GM18870 (cell line): Measurements from ENCODE around the gene TECTB.

ENCODE experiments used
- ATAC-seq: cut with Tn5 transposase; IDR thresholded peaks from one replicate; pipeline ENCODE4 v1.9.1; 2021; ENCODE audit warnings: moderate library complexity; ENCODE audit not compliant: unreplicated experiment

TECTB gene

DNA sequence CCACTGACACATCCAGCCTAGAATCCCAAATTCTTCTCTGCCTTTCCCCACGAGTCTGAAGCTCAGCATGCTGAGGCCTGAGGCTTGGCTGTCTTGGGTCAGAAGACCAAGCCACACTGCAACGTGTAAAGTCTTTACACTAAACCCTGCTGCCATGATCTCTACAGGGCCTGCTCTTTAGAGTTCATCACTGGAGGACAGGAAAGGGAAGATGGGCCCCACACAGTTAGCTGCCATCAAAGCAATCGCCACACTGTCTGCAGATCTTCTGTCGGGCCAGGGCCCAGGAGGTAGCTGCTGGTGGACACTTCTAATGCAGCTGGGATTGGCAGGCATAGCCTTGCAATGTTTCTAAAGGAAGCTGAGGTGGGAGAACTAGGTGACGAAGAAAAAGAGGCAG is 8.4 kb upstream of the TECTB start:
- no peak for ATAC-seq

DNA sequence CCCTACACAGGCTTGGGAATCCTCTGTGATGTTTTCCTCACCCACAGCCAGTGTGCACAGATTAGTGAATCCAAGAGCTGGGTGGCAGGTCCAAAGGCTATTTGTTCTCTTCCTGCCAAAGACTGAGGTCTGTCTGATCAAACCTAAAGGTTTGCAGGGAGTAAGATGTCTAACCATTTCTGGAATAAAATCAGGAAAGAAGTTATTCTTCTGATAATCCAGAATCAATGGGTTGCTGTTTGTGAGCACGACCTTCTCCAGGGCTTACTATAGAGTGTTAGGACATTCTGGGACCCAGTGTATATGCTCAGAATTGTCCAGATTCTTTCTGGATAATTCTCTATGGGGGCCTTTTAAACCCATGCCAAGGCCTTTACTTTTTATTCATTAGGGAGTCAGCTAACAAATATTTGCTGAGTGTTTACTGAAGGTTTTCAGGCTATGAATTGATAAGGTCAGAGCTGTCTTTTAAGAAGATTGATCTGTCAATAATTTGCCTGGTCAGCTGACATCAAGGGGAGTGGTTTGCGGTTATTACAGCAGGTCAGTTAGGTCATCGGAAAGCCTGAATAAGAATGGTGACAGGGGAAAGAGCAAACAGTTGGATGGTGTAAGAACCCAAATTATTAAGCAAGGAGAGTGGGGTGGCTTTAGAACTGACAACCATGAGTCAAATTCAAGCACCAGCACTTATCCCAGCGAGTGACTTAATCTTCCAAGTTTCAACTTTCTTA is 7.5 kb upstream of the TECTB start:
- ATAC-seq, result no peak

DNA sequence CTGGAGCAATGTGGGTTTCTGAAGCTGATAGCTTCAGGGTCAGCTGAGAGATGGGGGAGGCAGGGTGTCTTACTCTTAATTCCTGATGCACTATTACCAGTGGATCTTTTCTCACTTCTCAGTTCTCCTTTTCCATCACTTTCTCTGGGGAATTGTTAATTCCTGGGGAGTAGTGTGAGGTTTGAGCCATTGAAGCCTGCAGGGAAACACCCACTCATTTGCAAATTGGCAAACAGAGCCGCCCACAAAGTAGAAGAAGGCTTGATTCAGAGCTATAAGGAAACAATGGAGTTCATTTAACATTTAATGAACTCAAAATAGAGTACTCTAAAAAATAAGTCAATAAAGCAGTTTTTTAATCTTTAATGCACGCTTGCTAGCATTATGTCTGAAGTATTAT is 4.3 kb upstream of the TECTB start:
- no peak for ATAC-seq

DNA sequence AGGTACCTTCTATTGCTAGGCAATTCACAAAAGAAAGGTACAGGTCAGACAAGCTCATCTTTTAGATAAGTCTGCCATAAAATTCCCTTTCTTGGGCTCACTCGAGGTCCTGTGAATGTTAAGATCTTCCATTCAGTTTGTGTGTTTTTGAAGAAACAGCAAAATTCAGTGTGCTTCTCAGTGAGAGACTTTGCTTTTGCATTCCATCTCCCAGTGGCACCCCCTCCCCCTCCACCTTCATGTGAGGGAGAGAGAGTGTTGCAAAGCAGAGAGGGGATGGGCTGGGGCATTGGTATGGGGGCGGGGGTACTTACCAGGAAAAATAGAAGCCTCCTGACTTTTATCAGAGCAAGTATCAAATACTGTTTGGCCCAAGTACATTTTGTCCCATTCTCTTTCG is 3.8 kb upstream of the TECTB start:
- ATAC-seq, result no peak

DNA sequence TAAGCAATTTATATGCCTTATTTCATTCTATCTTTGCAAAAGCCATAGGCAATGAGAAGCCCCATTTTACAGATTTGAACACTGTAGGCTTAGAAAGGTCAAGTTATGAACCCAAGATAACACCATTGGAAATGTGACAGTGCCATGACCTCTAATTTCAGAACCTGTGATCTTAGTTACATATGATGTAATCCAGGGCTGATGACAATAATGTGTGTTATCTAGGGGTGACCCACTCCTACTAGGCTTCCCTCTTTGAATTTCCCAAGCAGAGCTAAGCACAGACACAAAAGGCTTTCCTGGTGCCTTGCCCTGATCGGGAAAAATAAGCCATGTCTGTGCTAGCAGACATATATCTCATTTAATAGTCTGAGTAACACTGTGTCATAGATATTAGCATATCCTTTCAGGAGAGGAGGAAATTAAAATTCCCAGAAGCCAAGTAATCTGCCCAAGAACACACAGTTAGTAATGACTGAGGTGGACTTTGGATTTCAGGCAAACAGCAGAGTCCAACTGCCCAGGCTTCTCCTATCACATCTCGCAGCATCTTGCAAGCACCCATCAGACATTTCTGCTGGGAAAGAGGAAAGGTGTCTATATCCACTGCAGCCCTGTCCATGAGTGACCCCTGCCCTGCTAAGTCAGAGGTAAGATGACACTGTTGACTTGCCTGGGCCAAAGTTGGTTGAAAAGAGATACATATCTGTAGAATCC is 2.8 kb upstream of the TECTB start:
- no peak for ATAC-seq

DNA sequence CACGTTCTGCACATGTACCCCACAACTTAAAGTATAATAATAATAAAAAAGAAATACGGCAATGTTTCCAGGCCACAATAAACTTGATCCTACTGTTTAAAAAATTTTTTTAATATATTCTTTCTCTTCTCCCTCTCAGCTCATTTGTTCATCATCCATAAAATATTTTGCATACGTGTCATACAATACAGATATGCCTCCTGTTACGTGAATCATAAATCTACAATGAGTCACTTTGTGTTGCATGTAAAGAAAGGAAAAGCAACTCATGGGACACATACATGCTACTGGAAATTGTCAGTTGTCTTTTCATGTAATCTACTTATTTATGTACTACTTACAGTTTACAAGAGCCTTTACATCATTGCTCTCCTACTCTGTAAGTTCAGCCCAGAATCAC is 1.1 kb upstream of the TECTB start:
- ATAC-seq, result no peak

DNA sequence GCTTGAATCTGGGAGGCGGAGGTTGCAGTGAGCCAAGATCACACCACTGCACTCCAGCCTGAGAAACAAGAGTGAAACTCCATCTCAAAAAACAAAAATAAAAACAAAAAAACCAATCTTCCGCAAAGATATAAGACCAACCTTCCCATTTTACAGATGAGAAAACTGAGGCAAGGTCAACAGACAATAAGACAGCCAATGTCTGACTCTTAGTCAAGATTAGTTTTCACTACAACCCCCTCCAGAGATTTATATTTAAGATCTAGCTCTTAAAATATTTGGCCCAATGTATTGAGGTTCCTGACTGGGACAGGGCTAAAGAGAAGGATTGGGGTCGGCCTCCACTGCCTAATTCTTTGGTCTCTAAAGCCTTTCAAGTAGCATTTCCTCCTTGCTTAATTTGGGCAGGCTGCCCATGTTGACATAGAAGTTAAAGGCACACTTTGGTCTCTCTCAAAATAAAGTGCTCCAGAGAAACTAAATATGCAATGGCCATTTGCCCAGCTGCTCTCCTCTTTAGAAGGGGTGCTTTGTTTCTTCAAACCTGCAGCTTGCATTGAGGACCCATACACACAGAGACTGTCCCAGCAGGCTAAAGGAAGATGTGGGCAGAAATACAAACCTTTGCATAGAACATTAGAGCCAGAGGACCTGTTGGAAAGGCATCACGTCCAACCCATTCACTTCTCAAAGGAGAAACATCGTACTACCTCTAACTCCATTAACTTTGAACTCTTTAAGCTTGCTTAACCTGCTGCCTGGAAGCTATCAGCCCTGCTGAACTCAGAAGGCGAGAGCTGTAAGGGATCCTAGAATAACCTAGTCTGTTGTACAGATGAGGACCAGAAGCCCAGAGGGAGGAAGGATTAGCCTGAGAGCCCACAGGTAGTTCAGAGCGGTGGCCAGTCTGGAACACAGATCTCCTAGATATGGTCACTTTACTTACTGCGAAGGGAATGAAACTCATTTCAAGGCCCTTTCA is 3.9 kb downstream of the TECTB start:
- ATAC-seq, result no peak

DNA sequence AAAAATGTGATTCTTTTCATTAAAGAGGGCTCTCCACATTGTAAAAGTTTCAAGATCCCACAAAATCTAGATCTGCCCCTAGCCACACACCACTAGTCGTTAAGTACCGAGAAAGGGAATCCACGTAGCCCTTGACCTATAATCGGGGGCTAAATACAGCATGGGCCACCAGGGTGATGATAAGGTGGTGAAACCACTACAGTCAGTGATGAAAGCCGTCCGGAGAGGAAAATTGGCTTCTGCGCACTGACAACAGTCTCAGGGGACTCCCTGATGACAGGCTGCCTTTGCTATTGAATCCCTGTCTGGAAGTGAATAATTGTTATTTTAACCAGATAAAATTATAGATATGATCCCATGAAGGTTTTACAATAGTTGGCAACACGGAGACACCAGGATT is 4.6 kb downstream of the TECTB start:
- no peak for ATAC-seq

DNA sequence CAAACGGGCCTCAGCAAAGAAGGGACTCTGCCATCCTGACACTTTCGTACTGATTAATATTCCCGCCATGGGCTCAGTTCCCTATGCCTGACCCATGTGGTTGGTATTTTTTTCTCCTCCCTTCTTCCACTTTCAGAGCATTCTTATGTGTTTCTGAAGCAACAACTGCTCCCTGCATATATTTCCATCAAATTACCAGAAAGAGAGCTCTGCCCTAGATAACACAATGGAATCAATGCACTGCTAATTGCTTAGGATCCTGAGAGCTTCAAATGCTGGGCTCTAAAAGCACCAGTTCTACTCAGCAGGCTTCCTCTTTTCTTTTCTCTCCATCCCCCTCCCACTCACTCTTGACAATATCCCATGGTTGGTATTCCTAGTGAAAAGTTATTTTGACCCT is 5.3 kb downstream of the TECTB start:
- no peak for ATAC-seq

DNA sequence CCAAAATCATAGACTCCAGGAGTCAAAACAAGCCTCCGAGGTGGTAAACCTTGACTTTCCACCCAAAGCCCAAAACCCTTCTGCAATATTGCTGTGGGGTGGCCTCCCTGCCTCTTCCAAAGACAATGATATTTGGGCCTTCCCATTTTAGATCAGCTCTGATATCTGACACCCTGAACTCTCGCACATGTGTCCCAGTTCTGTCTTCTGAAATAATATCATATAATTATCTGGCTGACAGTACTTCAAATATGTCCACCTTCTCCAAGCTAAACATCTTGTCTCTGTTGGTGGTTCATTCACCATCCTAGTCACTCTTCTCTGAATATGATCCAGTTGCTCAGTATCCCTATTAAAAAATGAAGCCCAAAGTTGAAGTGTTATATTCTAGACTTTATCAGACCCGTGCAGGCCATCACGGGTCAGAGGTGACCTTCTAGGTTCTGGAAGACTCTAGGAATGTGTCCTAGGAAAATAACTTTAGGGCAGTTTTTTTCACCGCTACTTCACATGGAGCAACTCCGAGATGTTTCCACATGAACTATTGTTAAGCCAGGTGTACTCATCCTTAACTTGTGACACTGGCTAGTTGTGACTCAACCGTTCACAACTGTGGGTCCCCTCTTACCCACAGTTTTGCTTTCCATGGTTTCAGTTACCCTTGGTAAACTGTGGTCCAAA is 6.3 kb downstream of the TECTB start:
- ATAC-seq, result no peak

DNA sequence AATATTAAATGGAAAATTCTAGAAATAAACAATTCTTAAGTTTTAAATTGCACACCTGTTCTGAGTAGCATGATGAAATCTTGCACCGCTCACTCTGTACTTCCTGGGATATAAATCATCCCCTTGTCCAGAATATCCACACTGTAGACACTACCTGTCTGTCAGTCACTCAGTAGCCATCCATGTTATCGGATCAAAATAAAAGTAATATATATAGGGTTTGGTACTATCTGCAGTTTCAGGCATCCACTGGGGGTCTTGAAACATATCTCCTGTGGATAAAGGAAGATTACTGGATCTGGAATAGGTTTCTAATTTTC is 6.8 kb downstream of the TECTB start:
- no peak for ATAC-seq

DNA sequence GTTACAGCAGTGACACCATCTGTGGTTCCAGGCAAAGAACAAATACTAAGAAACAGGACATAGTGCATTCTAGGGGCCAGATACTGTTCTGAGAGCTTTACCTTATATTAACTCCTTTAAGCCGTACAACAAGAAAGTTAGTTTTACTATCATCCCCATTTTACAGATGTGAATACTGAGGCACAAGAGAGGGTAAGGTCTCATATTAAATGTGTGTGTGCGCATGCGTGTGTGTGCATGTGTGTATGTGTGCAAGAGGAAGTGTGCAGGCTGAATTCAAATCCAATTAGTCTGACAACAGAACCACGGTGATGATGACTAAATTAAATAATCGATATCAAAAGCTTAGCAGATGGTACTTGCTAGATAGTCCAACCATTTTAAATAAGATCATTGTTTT is 11.0 kb downstream of the TECTB start:
- no peak for ATAC-seq

DNA sequence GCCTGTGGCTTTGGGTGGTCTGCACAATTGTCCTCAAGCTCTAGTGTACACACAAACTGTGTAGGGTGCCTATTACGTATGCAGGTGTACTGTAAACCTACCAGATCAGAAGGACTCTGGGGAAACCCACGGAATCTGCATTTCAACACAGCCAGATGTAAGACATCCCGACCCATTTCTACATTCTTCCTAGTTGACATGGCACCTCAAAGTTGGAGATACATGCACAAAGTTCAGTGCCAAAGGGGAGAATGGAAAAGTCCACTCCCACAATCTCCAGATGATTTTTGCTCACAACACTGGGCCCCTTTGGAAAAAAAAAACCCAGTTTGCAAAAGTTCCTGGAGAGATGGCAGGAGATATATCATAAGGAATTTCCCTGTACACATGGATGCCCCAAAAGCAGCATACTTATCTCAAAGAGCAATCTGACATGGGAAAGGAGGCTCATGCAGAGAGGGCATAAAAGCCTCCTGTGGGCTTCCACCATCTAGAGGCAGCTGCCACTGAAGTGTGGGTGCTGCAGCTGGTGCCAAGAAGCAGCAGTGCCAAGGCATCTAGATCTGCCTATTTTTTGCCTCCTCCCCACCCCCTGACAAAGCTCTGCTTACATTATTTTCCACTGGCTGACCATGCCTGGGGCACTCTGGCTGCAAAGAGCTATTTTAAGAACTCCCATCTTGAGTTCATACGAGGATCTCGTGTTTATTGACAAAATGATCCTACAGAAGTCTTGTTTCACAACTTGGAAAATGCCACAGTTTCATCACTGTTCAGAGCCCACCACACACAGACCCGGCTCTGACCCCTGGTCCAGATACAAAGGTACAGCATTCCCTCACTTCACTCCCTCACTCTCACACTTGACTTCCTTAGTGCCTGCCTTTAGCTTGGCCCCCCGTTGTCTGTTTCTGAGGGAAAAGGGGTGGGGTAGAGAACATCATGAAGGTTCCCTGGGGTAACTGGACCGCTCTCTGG is 12.9 kb downstream of the TECTB start:
- no peak for ATAC-seq

DNA sequence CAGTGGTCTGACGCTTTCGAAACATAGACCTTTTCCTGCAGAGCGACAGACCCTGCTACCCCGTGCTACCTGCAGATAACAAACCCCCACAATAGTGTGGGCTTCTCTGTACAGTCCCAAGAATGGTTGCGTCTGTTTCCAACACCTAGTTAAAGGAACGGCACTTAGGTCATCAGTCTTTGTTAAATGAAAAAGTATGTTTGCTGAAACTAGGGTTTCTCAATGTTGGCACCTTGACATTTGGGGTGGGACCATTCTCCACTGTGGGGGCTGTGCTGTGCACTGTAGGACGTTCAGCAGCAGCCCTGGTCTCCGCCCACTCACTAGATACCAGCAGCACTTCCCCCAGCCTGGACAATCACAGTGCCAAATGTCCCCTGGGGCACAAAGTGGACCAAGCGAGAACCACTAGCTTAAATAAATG is 13.7 kb downstream of the TECTB start:
- no peak for ATAC-seq

DNA sequence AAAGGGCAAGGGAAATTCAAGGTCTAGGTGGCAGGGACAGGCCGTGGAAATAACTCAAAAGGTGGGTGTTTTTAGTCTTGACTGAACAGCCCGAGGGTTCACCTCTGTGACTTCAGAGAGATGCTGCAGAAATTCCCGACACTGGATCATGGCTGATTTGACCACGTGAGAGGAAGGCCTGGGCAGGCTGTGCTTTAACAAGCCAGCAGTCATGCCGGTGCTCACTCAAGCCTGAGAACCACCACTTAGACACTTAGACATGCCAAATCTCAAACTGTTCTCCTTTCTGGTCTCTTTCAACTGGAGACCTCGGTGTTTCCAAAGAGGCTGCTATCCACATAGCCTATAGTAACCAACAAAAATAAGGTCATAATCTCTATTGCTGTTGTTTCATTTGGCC is 15.4 kb downstream of the TECTB start:
- no peak for ATAC-seq

DNA sequence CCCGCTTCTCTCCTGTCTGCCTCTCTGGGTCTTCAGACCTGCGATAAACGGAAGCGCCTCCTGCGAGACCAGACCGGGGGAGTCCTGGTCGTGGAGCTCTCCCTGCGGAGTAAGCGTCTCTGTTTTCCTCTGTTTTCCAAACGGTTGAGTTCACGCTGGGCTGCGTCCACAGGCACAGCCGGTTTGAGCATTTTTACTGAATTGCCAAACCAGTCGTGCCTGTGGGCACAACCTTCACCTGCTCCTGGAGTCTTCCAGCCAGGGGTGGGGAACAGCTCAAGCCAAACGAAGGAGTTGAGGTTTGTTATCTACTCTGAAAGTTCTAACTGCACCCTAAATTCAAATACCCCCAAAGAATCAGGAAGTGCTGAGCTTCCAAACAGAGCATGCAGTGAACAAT is 16.3 kb downstream of the TECTB start:
- ATAC-seq, result no peak

DNA sequence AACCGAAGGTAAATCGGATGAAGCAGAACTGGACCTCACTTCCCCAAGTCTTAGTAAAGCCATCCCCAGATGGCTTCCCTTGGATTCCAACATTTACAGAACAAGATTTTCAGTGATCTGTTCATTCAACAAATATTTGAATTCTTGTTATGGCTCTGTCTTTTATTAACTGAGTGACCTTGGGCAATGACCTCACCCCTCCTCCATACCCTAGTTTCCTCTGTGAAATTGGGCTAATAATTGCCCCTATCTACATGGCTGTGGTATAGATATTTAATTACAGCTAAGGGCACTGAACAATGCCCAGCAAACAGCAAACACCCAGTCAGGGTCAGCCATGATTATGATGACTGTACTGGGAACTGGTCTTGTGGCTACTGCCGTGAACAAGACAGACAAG is 19.1 kb downstream of the TECTB start:
- no peak for ATAC-seq

DNA sequence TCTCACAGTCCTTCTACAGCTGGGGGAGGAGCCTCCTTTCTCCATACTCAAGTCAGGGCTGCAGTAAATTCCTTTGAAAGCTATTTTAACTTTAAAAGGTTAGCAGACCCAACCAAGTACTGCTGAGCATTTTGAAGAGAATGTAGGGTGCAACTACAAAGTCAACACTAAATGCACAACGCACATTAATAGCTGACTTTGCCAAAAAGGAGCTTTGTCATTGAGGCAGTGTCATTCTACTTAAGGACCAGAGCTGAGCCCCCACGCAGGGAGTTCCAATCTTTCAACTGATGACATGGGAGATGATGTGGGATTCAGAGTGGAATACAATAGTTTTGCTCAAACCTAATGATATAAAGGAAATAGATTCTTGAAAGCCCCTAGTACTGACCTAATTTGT is 20.3 kb downstream of the TECTB start:
- no peak for ATAC-seq

DNA sequence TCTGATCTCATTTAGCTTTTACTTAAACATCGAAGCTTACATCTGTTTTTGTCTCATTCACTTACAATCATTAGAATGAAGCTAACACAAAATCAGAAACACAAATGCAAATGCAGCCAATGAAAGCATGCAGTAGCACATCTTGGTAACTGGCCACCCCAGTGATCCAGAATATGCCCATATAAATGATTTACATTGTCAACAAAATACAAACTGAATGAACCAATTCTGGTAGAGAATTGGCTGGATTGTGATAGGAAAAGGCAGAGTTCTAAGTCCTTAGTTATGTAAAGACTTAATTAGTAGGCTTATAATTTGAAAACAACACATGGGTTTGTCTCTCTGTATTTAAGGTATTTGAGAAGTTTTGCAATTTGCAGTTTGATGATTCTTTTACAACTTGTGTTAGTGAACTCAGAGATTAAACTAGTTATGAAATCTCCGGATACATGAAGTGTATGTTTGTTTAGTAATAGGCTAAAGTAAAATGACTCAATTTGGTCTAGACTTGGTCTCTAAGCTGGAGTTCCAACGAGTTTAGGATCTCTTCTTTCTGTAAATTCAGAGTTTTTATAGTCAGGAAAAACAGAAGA is 21.2 kb downstream of the TECTB start:
- ATAC-seq, result no peak
